GM12878 (cell line): ENCODE results near the gene PITPNM3. TPM values are rescaled to one million over a fixed set of nuclear protein-coding genes. Genes with fewer than 3 reads are reported as not detected.

Experiments used
- ATAC-seq: fragments of 200-7000 bp; cut with Tn5 transposase; 3 replicates; pipeline ENCODE4 v1.9.1; 2020; ENCODE audit warnings: mild to moderate bottlenecking, moderate library complexity
- BruUV-seq: library from RNA; stranded (reverse); fragments of 400-500 nt; replicated peaks from 2 replicates; lab custom pipeline; 2021; lab: Mats Ljungman, UMichigan
- CTCF ChIA-PET: fragments of 300-600 bp; sonication (Branson Sonifier 250); formaldehyde crosslinking; extraction: SDS; loops from one replicate; lab custom pipeline; 2021; ENCODE audit warnings: inconsistent platforms; lab: Yijun Ruan, JAX
- POLR2A ChIA-PET: fragments of 350-600 bp; formaldehyde crosslinking; extraction: SDS; loops from one replicate; lab custom pipeline; 2021; ENCODE audit warnings: inconsistent platforms; lab: Charles Lee
- RAD21 ChIA-PET: fragments of 300-600 bp; sonication (Branson Sonifier 250); formaldehyde crosslinking; loops from one replicate; lab custom pipeline; 2023; ENCODE audit warnings: antibody characterized with exemption; ENCODE audit not compliant: unreplicated experiment; lab: Charles Lee
- SMC1A ChIA-PET: fragments of 300-600 bp; sonication (Branson Sonifier 250); formaldehyde crosslinking; loops from one replicate; lab custom pipeline; 2023; ENCODE audit not compliant: unreplicated experiment, uncharacterized antibody; lab: Charles Lee
- DNase-seq: peaks from one replicate; pipeline ENCODE4 v3.0.0-alpha.2; 2011; ENCODE audit warnings: low read depth, low spot score
- FAIRE-seq: peaks from 3 replicates; lab custom pipeline; 2011; peaks lifted over from hg19 to GRCh38; lab: Jason Lieb, UNC
- H2AFZ ChIP-seq: 2 replicates; pipeline ENCODE4 v1.6.0; 2011; ENCODE audit warnings: low read depth, low read length, control low read depth; ENCODE audit not compliant: control insufficient read depth
- H3K27ac ChIP-seq: 2 replicates; pipeline ENCODE4 v1.5.1; 2011; ENCODE audit warnings: control low read depth; ENCODE audit not compliant: control insufficient read depth, insufficient read depth
- H3K27me3 ChIP-seq, 2 experiments: replicated peaks in 1 of 2; 2 replicates each; pipeline versions ENCODE4 v1.6.0 to v1.6.1; 2011; ENCODE audit warnings: low read length in 1 of 2; ENCODE audit not compliant: control insufficient read depth in 2 of 2, insufficient read depth in 2 of 2
- H3K36me3 ChIP-seq, 2 experiments: 2 replicates each; pipeline ENCODE4 v1.5.1; 2011; ENCODE audit warnings: low read length in 1 of 2; ENCODE audit not compliant: control insufficient read depth in 2 of 2, insufficient read depth in 2 of 2
- H3K4me1 ChIP-seq: 2 replicates; pipeline ENCODE4 v1.6.1; 2011; ENCODE audit warnings: mild to moderate bottlenecking, low read length, moderate library complexity, mixed read lengths; ENCODE audit not compliant: control insufficient read depth, insufficient read depth
- H3K4me2 ChIP-seq: 2 replicates; pipeline ENCODE4 v1.6.0; 2011; ENCODE audit warnings: control low read depth; ENCODE audit not compliant: control insufficient read depth, insufficient read depth
- H3K4me3 ChIP-seq: fragments of 200-600 bp; sonication (generic); 2 replicates; pipeline ENCODE4 v1.5.1; 2016
- H3K79me2 ChIP-seq: 2 replicates; pipeline ENCODE4 v1.6.0; 2011; ENCODE audit warnings: low read length; ENCODE audit not compliant: control insufficient read depth, insufficient read depth
- H3K9ac ChIP-seq: 2 replicates; pipeline ENCODE4 v1.8.0; 2011; ENCODE audit warnings: low read length, control low read depth, mixed read lengths; ENCODE audit not compliant: control insufficient read depth, insufficient read depth
- H3K9me3 ChIP-seq: replicated peaks from 3 replicates; pipeline ENCODE4 v1.5.1; 2011; ENCODE audit warnings: mild to moderate bottlenecking, low read length; ENCODE audit not compliant: control insufficient read depth, insufficient read depth
- H4K20me1 ChIP-seq: 2 replicates; pipeline ENCODE4 v1.6.0; 2011; ENCODE audit not compliant: control insufficient read depth, insufficient read depth
- CREM ChIP-seq: IDR thresholded peaks from 2 replicates; pipeline ENCODE4 v1.6.1; 2014; ENCODE audit warnings: antibody characterized with exemption, low read depth
- EP300 ChIP-seq, 2 experiments: fragments of 150-350 bp in 1 of 2; IDR thresholded peaks; 2 replicates each; pipeline ENCODE4 v1.6.1; 2011 to 2012; ENCODE audit warnings: low read depth in 2 of 2, low read length in 2 of 2, borderline replicate concordance in 1 of 2, improper control_type of control experiment in 1 of 2, inconsistent platforms in 1 of 2; ENCODE audit not compliant: control insufficient read depth in 1 of 2
- MXI1 ChIP-seq: fragments of 150-350 bp; IDR thresholded peaks from 2 replicates; pipeline ENCODE4 v1.6.1; 2011; ENCODE audit warnings: low read depth, mild to moderate bottlenecking, inconsistent platforms, low read length, improper control_type of control experiment
- PKNOX1 ChIP-seq: fragments of 450-650 bp; IDR thresholded peaks from 2 replicates; pipeline ENCODE4 v1.6.1; 2016; ENCODE audit warnings: mild to moderate bottlenecking
- RCOR1 ChIP-seq: conservative IDR thresholded peaks from 2 replicates; pipeline ENCODE4 v1.6.1; 2012; ENCODE audit warnings: low read depth, low read length, improper control_type of control experiment
- TAF1 ChIP-seq: IDR thresholded peaks from 2 replicates; pipeline ENCODE4 v1.6.1; 2011; ENCODE audit warnings: mild to moderate bottlenecking, low read depth, low read length, borderline replicate concordance
- ZZZ3 ChIP-seq: IDR thresholded peaks from 2 replicates; pipeline ENCODE4 v1.6.1; 2011; ENCODE audit warnings: low read depth; ENCODE audit not compliant: control insufficient read depth, insufficient read length
- whole genome bisulfite sequencing: methylation state at CpG from one replicate; pipeline ENCODE4 v1.1.6; 2016; ENCODE audit warnings: low lambda C conversion rate; ENCODE audit not compliant: insufficient replicate concordance, insufficient coverage; ENCODE audit errors: missing lambda C conversion rate; 5-methylcytosine and 5-hydroxymethylcytosine counted together
- in situ Hi-C: fragments of 300-500 bp; cut with MboI; formaldehyde crosslinking; loops from 9 replicates; pipeline ENCODE4 v1.14.3; 2018; ENCODE audit warnings: mixed read lengths
- intact Hi-C: fragments of 100-400 bp; cut with micrococcal nuclease; formaldehyde crosslinking; loops from one replicate; pipeline ENCODE4 v1.14.2; 2022; ENCODE audit not compliant: unreplicated experiment
- polyA plus RNA-seq, 11 experiments: library from polyadenylated mRNA; depleted of rRNA in 4 of 11; unstranded in 6 of 11; stranded (reverse) in 5 of 11; fragments of >200 nt; fragmentation: Nextera tagmentation in 4 of 11; fragmentation: Illumina TruSeq in 1 of 11; extraction: Ambion mirVana in 4 of 11; extraction: Trizol in 1 of 11; gene quantifications; 1 replicate in 1 of 11; 2 replicates in 10 of 11; pipeline versions ENCODE4 v1.2.1 to v1.2.3, GENCODE V29; 2011 to 2016; ENCODE audit warnings: inconsistent platforms in 2 of 11, missing spikeins in 2 of 11, low read depth in 1 of 11
- total RNA-seq, 4 experiments: library from RNA; depleted of rRNA in 3 of 4; stranded (reverse); fragments of >200 nt in 3 of 4; fragmentation: Illumina TruSeq in 1 of 4; extraction: Trizol in 1 of 4; gene quantifications; 2 replicates each; pipeline versions ENCODE4 v1.2.1 to v1.2.3, GENCODE V29; 2013 to 2021

The PITPNM3 gene
- total and polyA plus RNA-seq, 10 of the 15 experiments (the other 5 are each of a cell fraction or from before 2014, with no cell fraction given): 0.02 to 0.49 (median 0.19) TPM; not detected in 1

GRCh38 chr17:6551869-6552531, 4.4 kb downstream of the PITPNM3 start:
- H3K36me3 ChIP-seq: no peaks in the 10 kb centered on the region
- no peak for FAIRE-seq
- in situ Hi-C loops: no loop called here
- no TSS peak for BruUV-seq
- no peak for ATAC-seq
- no peak for TF ChIP-seq RCOR1
- TF ChIP-seq TAF1: no peak
- no peak for TF ChIP-seq ZZZ3
- no peak for TF ChIP-seq CREM
- no peak for TF ChIP-seq MXI1
- TF ChIP-seq EP300 (IDR thresholded peaks at IDR 0.05; ENCODE audit: borderline replicate concordance in 1 of 2, control insufficient read depth in 1 of 2, low read depth in 2 of 2, low read length in 2 of 2): no peak
- no peak for TF ChIP-seq PKNOX1
- ChIA-PET CTCF (no interaction called here), RAD21 (no interaction called here), SMC1A (no interaction called here), POLR2A (no interaction called here)
- no peak overlapping the region for H3K27ac ChIP-seq
- intact Hi-C loops: no loop called here
- no peaks in the 10 kb centered on the region; the same call in 1 of the 2 replicates for H4K20me1 ChIP-seq
- no peak overlapping the region for H3K9ac ChIP-seq
- no peak overlapping the region for H3K4me3 ChIP-seq
- peaks cover 8 to 16% of the 10 kb centered on the region in 2 experiments; a peak in 3 of 4 replicates for H3K27me3 ChIP-seq
- DNase-seq: no peak
- H3K9me3 ChIP-seq: no peaks in the 10 kb centered on the region
- no peak overlapping the region for H2AFZ ChIP-seq
- 49% methylated on average over 11 of the region's 11 CpGs for WGBS
- H3K79me2 ChIP-seq: no peaks in the 10 kb centered on the region
- H3K4me1 ChIP-seq: peaks cover 12% of the 10 kb centered on the region
- no peak overlapping the region for H3K4me2 ChIP-seq
